Measurements from ENCODE around the gene USB1.

GRCh38 chr16:57999366-57999970, 1.7 kb upstream of the USB1 start:
- no peak for TF ChIP-seq CTCF (IDR thresholded peaks at IDR 0.05)
- TF ChIP-seq EP300 (IDR thresholded peaks at IDR 0.05) = no peak
- TF ChIP-seq POLR2AphosphoS5 (IDR thresholded peaks at IDR 0.05) = no peak

Data from gastroesophageal sphincter (tissue), 3 donors.